Natural killer cell (primary cell): ENCODE data around the gene ZGPAT. TPM values are rescaled to one million over a fixed set of nuclear protein-coding genes. Genes with fewer than 3 reads are reported as not detected.

ENCODE experiments used
- ATAC-seq, 3 donors: fragments of 150-1000 bp in 2 of 3; fragments of 200-7000 bp in 1 of 3; cut with Tn5 transposase; 1 replicate in 1 of 3; 2 replicates in 2 of 3; pipeline ENCODE4 v1.10.0; 2021; ENCODE audit warnings: mild to moderate bottlenecking in 2 of 3, moderate library complexity in 2 of 3
- DNase-seq, 2 donors: peaks; one replicate each; pipeline versions ENCODE4 v3.0.0 to v3.0.0-alpha.2; 2013 to 2021; ENCODE audit warnings: mixed read lengths in 1 of 2
- H3K27ac ChIP-seq: one replicate; pipeline ENCODE4 v1.5.1; 2013; ENCODE audit warnings: mild to moderate bottlenecking, low read length
- H3K27me3 ChIP-seq: one replicate; pipeline ENCODE4 v1.6.1; 2013; ENCODE audit warnings: low read length; ENCODE audit not compliant: control insufficient read depth, insufficient read depth
- H3K36me3 ChIP-seq: one replicate; pipeline ENCODE4 v1.6.1; 2013; ENCODE audit warnings: low read length; ENCODE audit not compliant: control insufficient read depth, insufficient read depth
- H3K4me1 ChIP-seq: one replicate; pipeline ENCODE4 v1.6.1; 2013; ENCODE audit warnings: low read length; ENCODE audit not compliant: control insufficient read depth, insufficient read depth
- H3K4me3 ChIP-seq: one replicate; pipeline ENCODE4 v1.5.1; 2013; ENCODE audit warnings: low read length
- H3K9me3 ChIP-seq: one replicate; pipeline ENCODE4 v1.6.1; 2013; ENCODE audit warnings: low read length; ENCODE audit not compliant: control insufficient read depth, insufficient read depth
- H3K27ac Mint-ChIP-seq, 2 donors: one replicate each; pipeline ENCODE4 v1.8.0; 2022; ENCODE audit warnings: mild to moderate bottlenecking in 2 of 2, mixed read lengths in 2 of 2, moderate library complexity in 1 of 2
- H3K27me3 Mint-ChIP-seq, 2 donors: one replicate each; pipeline ENCODE4 v1.8.0; 2022; ENCODE audit warnings: low read depth in 2 of 2, mixed read lengths in 2 of 2
- H3K36me3 Mint-ChIP-seq: one replicate; pipeline ENCODE4 v1.8.0; 2022; ENCODE audit warnings: mixed read lengths
- H3K4me1 Mint-ChIP-seq, 2 donors: one replicate each; pipeline ENCODE4 v1.8.0; 2022; ENCODE audit warnings: mixed read lengths in 2 of 2
- H3K4me3 Mint-ChIP-seq: one replicate; pipeline ENCODE4 v1.8.0; 2022; ENCODE audit warnings: mild to moderate bottlenecking, moderate library complexity, mixed read lengths
- H3K9me3 Mint-ChIP-seq, 2 donors: one replicate each; pipeline ENCODE4 v1.8.0; 2022; ENCODE audit warnings: mixed read lengths in 2 of 2
- WGBS: methylation state at CpG from one replicate; pipeline ENCODE4 v1.1.7; 2013; ENCODE audit warnings: missing lambda C conversion rate; ENCODE audit not compliant: insufficient coverage; 5-methylcytosine and 5-hydroxymethylcytosine counted together
- intact Hi-C: fragments of 100-400 bp; cut with micrococcal nuclease; formaldehyde crosslinking; loops from one replicate; pipeline ENCODE4 v1.14.2; 2022
- total RNA-seq, 4 donors: library from RNA; stranded (reverse); fragments of 120-200 nt in 1 of 4; gene quantifications; one replicate each; pipeline versions ENCODE4 v1.2.3 to v1.2.4, GENCODE V29; 2013 to 2022
- TF ChIP-seq, protein P1 (sequence below): fragments of 200-600 bp; IDR thresholded peaks from one replicate; pipeline ENCODE4 v1.8.0; 2022; ENCODE audit warnings: antibody characterized with exemption

Gene ZGPAT
- total RNA-seq, 3 donors from 2014 or later (not counting 1 experiment from before 2014, with no cell fraction given) = 39.3 to 47.7 (median 46.1) TPM

DNA sequence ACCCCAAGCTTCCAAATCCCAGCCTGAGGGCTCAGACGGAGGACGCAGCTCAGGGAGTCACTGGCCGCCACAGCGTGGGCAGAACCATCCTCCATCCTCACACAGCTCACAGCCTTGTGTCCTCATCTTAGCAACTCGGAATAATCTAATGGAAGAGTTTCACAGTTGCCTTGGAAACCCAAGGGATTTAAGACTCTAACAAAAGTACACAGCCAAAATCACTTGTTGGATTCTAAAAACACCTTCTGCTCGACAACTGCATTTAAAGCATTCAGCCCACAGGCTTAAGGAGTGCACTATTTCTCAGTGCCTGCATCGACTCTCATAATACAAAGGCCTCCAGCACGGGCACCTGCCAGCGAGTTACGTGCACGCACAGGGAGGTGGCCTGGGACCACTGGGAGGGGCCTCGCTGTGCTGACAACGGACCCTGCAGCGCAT, 77.9 kb downstream of the ZGPAT start:
- Mint-ChIP-seq H3K27me3 (peaks cover 0 to 3% of the 10 kb centered on the region in 2 donors), H3K4me1 (no peaks in the 10 kb centered on the region), H3K9me3 (no peaks in the 10 kb centered on the region), H3K36me3 (no peaks in the 10 kb centered on the region), H3K4me3 (no peak overlapping the region), H3K27ac (no peak overlapping the region)
- H3K9me3 ChIP-seq = no peaks in the 10 kb centered on the region
- H3K36me3 ChIP-seq = no peaks in the 10 kb centered on the region
- no peak for DNase-seq
- no peaks in the 10 kb centered on the region for H3K27me3 ChIP-seq
- no peak for ATAC-seq
- no peak overlapping the region for H3K4me3 ChIP-seq
- WGBS = 79% methylated on average over 14 of the region's 14 CpGs
- TF ChIP-seq, protein P1, sequence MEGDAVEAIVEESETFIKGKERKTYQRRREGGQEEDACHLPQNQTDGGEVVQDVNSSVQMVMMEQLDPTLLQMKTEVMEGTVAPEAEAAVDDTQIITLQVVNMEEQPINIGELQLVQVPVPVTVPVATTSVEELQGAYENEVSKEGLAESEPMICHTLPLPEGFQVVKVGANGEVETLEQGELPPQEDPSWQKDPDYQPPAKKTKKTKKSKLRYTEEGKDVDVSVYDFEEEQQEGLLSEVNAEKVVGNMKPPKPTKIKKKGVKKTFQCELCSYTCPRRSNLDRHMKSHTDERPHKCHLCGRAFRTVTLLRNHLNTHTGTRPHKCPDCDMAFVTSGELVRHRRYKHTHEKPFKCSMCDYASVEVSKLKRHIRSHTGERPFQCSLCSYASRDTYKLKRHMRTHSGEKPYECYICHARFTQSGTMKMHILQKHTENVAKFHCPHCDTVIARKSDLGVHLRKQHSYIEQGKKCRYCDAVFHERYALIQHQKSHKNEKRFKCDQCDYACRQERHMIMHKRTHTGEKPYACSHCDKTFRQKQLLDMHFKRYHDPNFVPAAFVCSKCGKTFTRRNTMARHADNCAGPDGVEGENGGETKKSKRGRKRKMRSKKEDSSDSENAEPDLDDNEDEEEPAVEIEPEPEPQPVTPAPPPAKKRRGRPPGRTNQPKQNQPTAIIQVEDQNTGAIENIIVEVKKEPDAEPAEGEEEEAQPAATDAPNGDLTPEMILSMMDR = no peak
- peaks cover 7% of the 10 kb centered on the region for H3K4me1 ChIP-seq
- intact Hi-C loops = loop anchor here (5.0 kb wide), 2 partner anchors 187 to 337 kb away; no protein-coding TSS in a partner anchor
- no peak overlapping the region for H3K27ac ChIP-seq

Other genes starting within 250 kb of the ZGPAT start
- gene KCNQ2, start 235.4 kb upstream of the ZGPAT start, total RNA-seq = not detected
- under 1 TPM; 0.14 to 0.86 (median 0.35) TPM for gene EEF1A2, start 209.0 kb upstream of the ZGPAT start, total RNA-seq
- 100 to 1,000 TPM in 2 of 3 donors, 10 to 100 TPM in 1; 95.5 to 197 (median 159) TPM for gene PPDPF, start 187.3 kb upstream of the ZGPAT start, total RNA-seq
- under 1 TPM in 2 of 3 donors, not detected in 1; 0.16 to 0.48 TPM for gene PTK6, start 170.7 kb upstream of the ZGPAT start, total RNA-seq
- gene SRMS, start 160.3 kb upstream of the ZGPAT start, total RNA-seq = under 1 TPM in 2 of 3 donors, not detected in 1; 0.16 to 0.23 TPM
- gene FNDC11, start 153.9 kb upstream of the ZGPAT start, total RNA-seq = under 1 TPM; 0.19 to 0.75 (median 0.25) TPM
- gene HELZ2, start 133.8 kb upstream of the ZGPAT start, total RNA-seq = 10 to 100 TPM; 85.2 to 90.7 (median 89.4) TPM
- gene GMEB2, start 80.9 kb upstream of the ZGPAT start, total RNA-seq = 10 to 100 TPM; 11.7 to 15.1 (median 14.6) TPM
- gene STMN3, start 54.6 kb upstream of the ZGPAT start, total RNA-seq = 10 to 100 TPM in 1 of 3 donors, 1 to 10 TPM in 2; 6.7 to 12.9 (median 8.3) TPM
- gene RTEL1, start 49.7 kb upstream of the ZGPAT start, total RNA-seq = 10 to 100 TPM; 36.3 to 52.0 (median 40.4) TPM
- gene TNFRSF6B, start 11.4 kb upstream of the ZGPAT start, total RNA-seq = not detected
- 10 to 100 TPM; 43.9 to 55.8 (median 50.6) TPM for gene ARFRP1, start 63 bp upstream of the ZGPAT start, total RNA-seq
- gene LIME1, start 28.6 kb downstream of the ZGPAT start, total RNA-seq = 10 to 100 TPM; 86.5 to 94.4 (median 91.7) TPM
- 100 to 1,000 TPM in 1 of 3 donors, 10 to 100 TPM in 2; 90.4 to 100 (median 95.5) TPM for gene SLC2A4RG, start 31.7 kb downstream of the ZGPAT start, total RNA-seq
- 1 to 10 TPM; 1.1 TPM for gene ZBTB46, start 123.2 kb downstream of the ZGPAT start, total RNA-seq
- gene ABHD16B, start 153.5 kb downstream of the ZGPAT start, total RNA-seq = not detected
- 10 to 100 TPM; 36.8 to 47.2 (median 45.1) TPM for gene TPD52L2, start 157.2 kb downstream of the ZGPAT start, total RNA-seq
- gene DNAJC5, start 187.1 kb downstream of the ZGPAT start, total RNA-seq = 10 to 100 TPM; 27.5 to 45.1 (median 42.8) TPM
- 10 to 100 TPM; 49.9 to 58.1 (median 49.9) TPM for gene UCKL1, start 248.4 kb downstream of the ZGPAT start, total RNA-seq